A673 (cell line): ENCODE measurements around the gene IFNG. TPM values are rescaled to one million over a fixed set of nuclear protein-coding genes. Genes with fewer than 3 reads are reported as not detected.

Experiments
- BruUV-seq: library from RNA; stranded (reverse); fragments of 400-500 nt; replicated peaks from 2 replicates; lab custom pipeline; 2021; lab: Mats Ljungman, UMichigan
- CTCF ChIA-PET: fragments of 300-600 bp; sonication (Branson Sonifier 250); formaldehyde crosslinking; loops from one replicate; lab custom pipeline; 2022; ENCODE audit warnings: antibody characterized with exemption; lab: Charles Lee
- POLR2A ChIA-PET: fragments of 300-600 bp; sonication (Branson Sonifier 250); formaldehyde crosslinking; loops from one replicate; lab custom pipeline; 2022; ENCODE audit warnings: antibody characterized with exemption; ENCODE audit not compliant: low non-redundant PET; lab: Charles Lee
- DNase-seq: peaks from one replicate; pipeline ENCODE4 v3.0.0-alpha.2; 2015; ENCODE audit warnings: low spot score
- H3K27ac ChIP-seq: fragments of 200-600 bp; sonication (generic); 2 replicates; pipeline ENCODE4 v1.5.1; 2016; ENCODE audit warnings: mixed run types, low read depth, mild to moderate bottlenecking, mixed read lengths, antibody characterized with exemption, low read length; ENCODE audit not compliant: poor library complexity, severe bottlenecking
- H3K27me3 ChIP-seq: fragments of 200-600 bp; sonication (generic); replicated peaks from 2 replicates; pipeline ENCODE4 v1.6.1; 2017; ENCODE audit warnings: mixed run types, low read depth, mild to moderate bottlenecking, mixed read lengths, antibody characterized with exemption, low read length; ENCODE audit not compliant: insufficient read depth, poor library complexity
- H3K36me3 ChIP-seq: fragments of 200-600 bp; sonication (generic); 2 replicates; pipeline ENCODE4 v1.6.1; 2016; ENCODE audit warnings: mixed run types, mild to moderate bottlenecking, mixed read lengths, antibody characterized with exemption, low read length; ENCODE audit not compliant: insufficient read depth, poor library complexity, severe bottlenecking
- H3K4me1 ChIP-seq: fragments of 200-600 bp; sonication (generic); 2 replicates; pipeline ENCODE4 v1.6.1; 2017; ENCODE audit warnings: mixed run types, mild to moderate bottlenecking, mixed read lengths, antibody characterized with exemption, low read length; ENCODE audit not compliant: insufficient read depth, poor library complexity, severe bottlenecking
- H3K4me3 ChIP-seq: fragments of 200-600 bp; sonication (generic); 2 replicates; pipeline ENCODE4 v1.5.1; 2016; ENCODE audit warnings: low read depth, mixed run types, mild to moderate bottlenecking, mixed read lengths, low read length; ENCODE audit not compliant: poor library complexity, severe bottlenecking
- H3K9me3 ChIP-seq: fragments of 200-600 bp; sonication (generic); 2 replicates; pipeline ENCODE4 v1.6.1; 2016; ENCODE audit warnings: mixed run types, low read depth, mild to moderate bottlenecking, mixed read lengths, antibody characterized with exemption, low read length; ENCODE audit not compliant: poor library complexity, severe bottlenecking
- CTCF ChIP-seq: fragments of 300-800, 200-600 bp; sonication (generic); conservative IDR thresholded peaks from 2 replicates; pipeline ENCODE4 v1.5.1; 2017; ENCODE audit warnings: low read depth, mild to moderate bottlenecking, antibody characterized with exemption, low read length, moderate library complexity, mixed read lengths
- EZH2 ChIP-seq: fragments of 200-600 bp; sonication (generic); IDR thresholded peaks from 2 replicates; pipeline ENCODE4 v1.6.1; 2017; ENCODE audit warnings: borderline replicate concordance, low read depth, mild to moderate bottlenecking, mixed read lengths, antibody characterized with exemption, low read length; ENCODE audit not compliant: poor library complexity, severe bottlenecking
- intact Hi-C: fragments of 100-400 bp; cut with micrococcal nuclease; formaldehyde crosslinking; loops from one replicate; pipeline ENCODE4 v1.10.0; 2022; ENCODE audit not compliant: unreplicated experiment
- total RNA-seq: library from RNA; stranded (reverse); gene quantifications from 2 replicates; pipeline ENCODE4 v1.2.3, GENCODE V29; 2021

Gene IFNG
- total RNA-seq, 1 experiment from 2014 or later, result not detected

- ChIA-PET CTCF (no interaction called here), POLR2A (no interaction called here)
- H3K4me3 ChIP-seq, result no peak overlapping the region
- H3K4me1 ChIP-seq, result no peaks in the 10 kb centered on the region
- DNase-seq, result no peak
- TF ChIP-seq CTCF, result no peak
- TF ChIP-seq EZH2, result no peak
- intact Hi-C loops, result no loop called here
- H3K9me3 ChIP-seq, result no peaks in the 10 kb centered on the region
- BruUV-seq, result no TSS peak
- no peak overlapping the region for H3K27ac ChIP-seq
- peaks cover 12% of the 10 kb centered on the region for H3K27me3 ChIP-seq
- H3K36me3 ChIP-seq, result no peaks in the 10 kb centered on the region
These were observed 41.3 kb downstream of the IFNG start for GRCh38 chr12:68118096-68118755.

GRCh38 chr12:68117661-68118060 is 41.9 kb downstream of the IFNG start:
- Histone ChIP-seq H3K9me3 (no peaks in the 10 kb centered on the region), H3K4me3 (no peak overlapping the region), H3K27ac (no peak overlapping the region), H3K27me3 (peaks cover 7% of the 10 kb centered on the region), H3K4me1 (no peaks in the 10 kb centered on the region), H3K36me3 (no peaks in the 10 kb centered on the region)
- BruUV-seq, result no TSS peak
- intact Hi-C loops, result no loop called here
- TF ChIP-seq CTCF (no peak), EZH2 (no peak)
- no peak for DNase-seq
- POLR2A ChIA-PET, result no interaction called here
- CTCF ChIA-PET, result no interaction called here

- H3K27me3 ChIP-seq, result no peaks in the 10 kb centered on the region
- H3K4me1 ChIP-seq, result no peaks in the 10 kb centered on the region
- no peak for DNase-seq
- CTCF ChIA-PET, result no interaction called here
- TF ChIP-seq CTCF (no peak), EZH2 (no peak)
- intact Hi-C loops, result no loop called here
- H3K36me3 ChIP-seq, result no peaks in the 10 kb centered on the region
- no peak overlapping the region for H3K4me3 ChIP-seq
- H3K27ac ChIP-seq, result no peak overlapping the region
- no peaks in the 10 kb centered on the region for H3K9me3 ChIP-seq
- BruUV-seq, result no TSS peak
- POLR2A ChIA-PET, result no interaction called here
These were observed 44.3 kb downstream of the IFNG start for GRCh38 chr12:68115281-68115680.
